Left colon (tissue), 2 donors: ENCODE results near the gene ALX3. TPM values are rescaled to one million over a fixed set of nuclear protein-coding genes. Genes with fewer than 3 reads are reported as not detected.
"Not testable (repeated sequence)": the region's sequence is repeated elsewhere in the genome, so short reads cannot be mapped to it uniquely, and the experiment has no call there.

Source experiments
- ATAC-seq: fragments of 200-7000 bp; cut with Tn5 transposase; one replicate; pipeline ENCODE4 v1.9.1; 2020; ENCODE audit warnings: mild to moderate bottlenecking, moderate library complexity
- DNase-seq, 2 donors: peaks; one replicate each; pipeline ENCODE4 v3.0.0-alpha.2; 2020
- intact Hi-C, 2 donors: fragments of 100-400 bp; cut with DNase I in 1 of 2; cut with micrococcal nuclease in 1 of 2; formaldehyde crosslinking; loops; one replicate each; pipeline versions ENCODE4 v1.11.2 to v1.14.0; 2022; cut with DNase I, micrococcal nuclease
- total RNA-seq, 2 donors: library from RNA; stranded (reverse); fragmentation: NEBNext Ultra II Directional; extraction: Animal tissue kit (Norgen Biotek cat#: 25700); gene quantifications; one replicate each; pipeline ENCODE4 v1.2.1, GENCODE V29; 2021
- donor health status: DM: no; HTN: no; CAD: no.
- donor health status: DM: yes; HTN: yes; CAD: no.

The ALX3 gene
- total RNA-seq, 2 donors from 2014 or later: not detected

- ATAC-seq: no peak
- intact Hi-C loops: no loop called here
Measured at GRCh38 chr1:110032327-110032726, 38.1 kb downstream of the ALX3 start.

GRCh38 chr1:110030687-110031086 lies 39.8 kb downstream of the ALX3 start:
- DNase-seq, intact Hi-C loops, ATAC-seq: not testable (repeated sequence)

More at GRCh38 chr1:110032327-110032726, 38.1 kb downstream of the ALX3 start:
- no peak for DNase-seq

- no peak for DNase-seq
- intact Hi-C loops: no loop called here
- ATAC-seq: no peak
Measured at GRCh38 chr1:110024613-110025012, 45.9 kb downstream of the ALX3 start.

- intact Hi-C loops: no loop called here
Measured at GRCh38 chr1:110021285-110021684, 49.2 kb downstream of the ALX3 start.

GRCh38 chr1:110019770-110020169 lies 50.7 kb downstream of the ALX3 start:
- intact Hi-C loops: no loop called here
- no peak for DNase-seq
- ATAC-seq: peak; percentile 41

More at GRCh38 chr1:110021285-110021684, 49.2 kb downstream of the ALX3 start:
- ATAC-seq (no peak), DNase-seq (no peak)

GRCh38 chr1:110018396-110018795 lies 52.1 kb downstream of the ALX3 start:
- ATAC-seq (no peak), DNase-seq (no peak)
- intact Hi-C loops: no loop called here

GRCh38 chr1:110017792-110018191 lies 52.7 kb downstream of the ALX3 start:
- intact Hi-C loops: no loop called here
- DNase-seq (no peak), ATAC-seq (no peak)

- intact Hi-C loops: no loop called here
- no peak for ATAC-seq
Measured at GRCh38 chr1:110012100-110012780, 58.2 kb downstream of the ALX3 start.

GRCh38 chr1:110011527-110012041 lies 58.9 kb downstream of the ALX3 start:
- ATAC-seq (peak; percentile 95), DNase-seq (peak; percentile 41 to 48)
- intact Hi-C loops: no loop called here

More at GRCh38 chr1:110012100-110012780, 58.2 kb downstream of the ALX3 start:
- no peak for DNase-seq

Other genes with a start within 250 kb of the ALX3 start
- gene CSF1, start 159.8 kb downstream of the ALX3 start, total RNA-seq: 10 to 100 TPM in 1 of 2 donors, 1 to 10 TPM in 1; 9.5 to 20.2 TPM
- 10 to 100 TPM; 90.7 to 95.1 TPM for gene AHCYL1, start 85.9 kb downstream of the ALX3 start, total RNA-seq
- 10 to 100 TPM; 34.0 to 38.2 TPM for gene STRIP1, start 36.0 kb downstream of the ALX3 start, total RNA-seq
- not detected for gene UBL4B, start 41.8 kb upstream of the ALX3 start, total RNA-seq
- under 1 TPM; 0.06 to 0.09 TPM for gene SLC6A17, start 79.8 kb upstream of the ALX3 start, total RNA-seq
- 1 to 10 TPM; 7.0 to 8.1 TPM for gene KCNC4, start 139.6 kb upstream of the ALX3 start, total RNA-seq